K562 (cell line): ENCODE results near the gene HOXB13. TPM values are rescaled to one million over a fixed set of nuclear protein-coding genes. Genes with fewer than 3 reads are reported as not detected.

Experiments
- ATAC-seq: fragments of 200-7000 bp; cut with Tn5 transposase; 3 replicates; pipeline ENCODE4 v1.9.1; 2020; ENCODE audit warnings: moderate library complexity
- BruUV-seq: library from RNA; stranded (reverse); fragments of 400-500 nt; replicated peaks from 2 replicates; lab custom pipeline; 2021; lab: Mats Ljungman, UMichigan
- CTCF ChIA-PET: fragments of 300-600 bp; formaldehyde crosslinking; extraction: SDS; loops from one replicate; lab custom pipeline; 2021; ENCODE audit warnings: low intra/inter-chr PET ratio; lab: Yijun Ruan, JAX
- POLR2A ChIA-PET: fragments of 300-600, 350-650 bp; sonication (Branson Sonifier 250); formaldehyde crosslinking; extraction: SDS; loops from one replicate; lab custom pipeline; 2021; ENCODE audit warnings: antibody characterized with exemption, inconsistent platforms; lab: Yijun Ruan, JAX
- DNase-seq, 4 experiments: peaks; one replicate each; pipeline versions ENCODE4 v3.0.0 to v3.0.0-alpha.2; 2011 to 2018; ENCODE audit warnings: low spot score in 3 of 4, mixed read lengths in 3 of 4; ENCODE audit errors: extremely low read depth in 1 of 4
- FAIRE-seq: peaks from 2 replicates; lab custom pipeline; 2011; peaks lifted over from hg19 to GRCh38; lab: Jason Lieb, UNC
- H2AFZ ChIP-seq: 2 replicates; pipeline ENCODE4 v1.6.0; 2011; ENCODE audit warnings: low read depth, low read length, control low read depth, inconsistent platforms
- H3K27ac ChIP-seq: fragments of 200-600 bp; 3 replicates; pipeline ENCODE4 v1.8.0; 2011; ENCODE audit warnings: low read depth, mild to moderate bottlenecking, control low read depth, inconsistent platforms, low read length, moderate library complexity, mixed read lengths; ENCODE audit errors: extremely low read depth
- H3K27me3 ChIP-seq, 2 experiments: fragments of 300-600 bp in 1 of 2; 2 replicates in 1 of 2; 3 replicates in 1 of 2; pipeline versions ENCODE4 v1.6.0 to v1.8.0; 2011; ENCODE audit warnings: inconsistent platforms in 2 of 2, low read length in 2 of 2, mild to moderate bottlenecking in 1 of 2, mixed read lengths in 1 of 2, moderate library complexity in 1 of 2; ENCODE audit not compliant: control insufficient read depth in 2 of 2, insufficient read depth in 2 of 2
- H3K36me3 ChIP-seq: fragments of 300-600 bp; 3 replicates; pipeline ENCODE4 v1.8.0; 2011; ENCODE audit warnings: mild to moderate bottlenecking, low read length, inconsistent platforms; ENCODE audit not compliant: control insufficient read depth, insufficient read depth
- H3K4me1 ChIP-seq, 2 experiments: fragments of 200-600 bp in 1 of 2; replicated peaks in 1 of 2; 2 replicates in 1 of 2; 3 replicates in 1 of 2; pipeline versions ENCODE4 v1.5.1 to v1.8.0; 2011; ENCODE audit warnings: inconsistent platforms in 2 of 2, low read length in 2 of 2, mild to moderate bottlenecking in 1 of 2, mixed read lengths in 1 of 2, moderate library complexity in 1 of 2; ENCODE audit not compliant: control insufficient read depth in 2 of 2, insufficient read depth in 2 of 2
- H3K4me2 ChIP-seq: 2 replicates; pipeline ENCODE4 v1.6.1; 2011; ENCODE audit warnings: low read length, control low read depth, inconsistent platforms, mixed read lengths; ENCODE audit not compliant: insufficient read depth
- H3K4me3 ChIP-seq: fragments of 200-600 bp; sonication (generic), shearing (Covaris generic); 2 replicates; pipeline ENCODE4 v1.5.1; 2016; ENCODE audit warnings: control low read depth, inconsistent platforms
- H3K79me2 ChIP-seq: fragments of 200-600 bp; 3 replicates; pipeline ENCODE4 v1.8.0; 2011; ENCODE audit warnings: low read length, inconsistent platforms; ENCODE audit not compliant: control insufficient read depth, insufficient read depth
- H3K9ac ChIP-seq, 2 experiments: 2 replicates each; pipeline versions ENCODE4 v1.6.0 to v1.6.1; 2011; ENCODE audit warnings: low read depth in 2 of 2, low read length in 2 of 2, control low read depth in 1 of 2, inconsistent platforms in 1 of 2, mild to moderate bottlenecking in 1 of 2, mixed read lengths in 1 of 2; ENCODE audit not compliant: insufficient read depth in 1 of 2
- H3K9me1 ChIP-seq: one replicate; pipeline ENCODE4 v1.6.0; 2011; ENCODE audit warnings: inconsistent platforms, mild to moderate bottlenecking, low read length, moderate library complexity; ENCODE audit not compliant: control insufficient read depth, insufficient read depth
- H3K9me3 ChIP-seq: replicated peaks from 2 replicates; pipeline ENCODE4 v1.5.1; 2011; ENCODE audit warnings: low read depth, low read length, inconsistent platforms; ENCODE audit not compliant: control insufficient read depth, insufficient read depth
- H4K20me1 ChIP-seq: replicated peaks from 2 replicates; pipeline ENCODE4 v1.6.1; 2011; ENCODE audit warnings: low read length, inconsistent platforms, mixed read lengths; ENCODE audit not compliant: control insufficient read depth, insufficient read depth
- CBFA2T2 ChIP-seq: fragments of 450-650 bp; conservative IDR thresholded peaks from 2 replicates; pipeline ENCODE4 v1.6.1; 2017; ENCODE audit warnings: mild to moderate bottlenecking
- CBX8 ChIP-seq: fragments of 200-600 bp; sonication (generic); IDR thresholded peaks from 2 replicates; pipeline ENCODE4 v1.6.1; 2012; ENCODE audit warnings: borderline replicate concordance, mixed run types, low read depth, mild to moderate bottlenecking, moderate library complexity, mixed read lengths, low read length, control low read depth, inconsistent platforms; ENCODE audit not compliant: poor library complexity, severe bottlenecking; ENCODE audit errors: extremely low read depth
- CHD4 ChIP-seq: fragments of 200-600 bp; sonication (generic); IDR thresholded peaks from 3 replicates; pipeline ENCODE4 v1.6.1; 2012; ENCODE audit warnings: low read depth, mild to moderate bottlenecking, mixed read lengths, low read length, inconsistent platforms; ENCODE audit not compliant: insufficient read depth, insufficient replicate concordance, poor library complexity, severe bottlenecking
- MEF2D ChIP-seq: conservative IDR thresholded peaks from 2 replicates; pipeline ENCODE4 v1.6.1; 2016; ENCODE audit warnings: low read depth, missing genetic modification characterization, missing compliant biosample characterization
- NUFIP1 ChIP-seq: fragments of 450-650 bp; IDR thresholded peaks from 2 replicates; pipeline ENCODE4 v1.6.1; 2018; ENCODE audit not compliant: partially characterized antibody
- PPARD ChIP-seq: fragments of 250-450 bp; sonication (Bioruptor Pico); IDR thresholded peaks from 2 replicates; pipeline ENCODE4 v1.8.0; 2022; ENCODE audit warnings: inconsistent platforms, mild to moderate bottlenecking, moderate library complexity
- YBX1 ChIP-seq: fragments of 450-650 bp; IDR thresholded peaks from 2 replicates; pipeline ENCODE4 v1.7.1; 2016; ENCODE audit warnings: mild to moderate bottlenecking
- WGBS: fragments of 100-300 bp; shearing (Covaris generic); methylation state at CpG from one replicate; pipeline ENCODE4 v1.1.6; 2016; ENCODE audit warnings: low coverage, mixed read lengths; ENCODE audit not compliant: insufficient coverage; ENCODE audit errors: missing lambda C conversion rate; 5-methylcytosine and 5-hydroxymethylcytosine counted together
- in situ Hi-C: fragments of 300-500 bp; cut with MboI; formaldehyde crosslinking; loops from 4 replicates; pipeline ENCODE4 v1.15.0; 2018; ENCODE audit warnings: inconsistent platforms, mixed read lengths
- intact Hi-C: fragments of 100-400 bp; cut with micrococcal nuclease; formaldehyde crosslinking; loops from 2 replicates; pipeline ENCODE4 v1.14.2; 2022
- polyA plus RNA-seq, 8 experiments: library from polyadenylated mRNA; depleted of rRNA in 4 of 8; stranded (reverse) in 5 of 8; unstranded in 3 of 8; fragments of >200 nt; fragmentation: Nextera tagmentation in 2 of 8; fragmentation: Illumina TruSeq in 1 of 8; extraction: Ambion mirVana in 2 of 8; extraction: Trizol in 1 of 8; gene quantifications; 2 replicates each; pipeline versions ENCODE4 v1.2.1 to v1.2.3, GENCODE V29; 2011 to 2014; ENCODE audit warnings: inconsistent platforms in 1 of 8, missing spikeins in 1 of 8
- total RNA-seq, 7 experiments: library from RNA; depleted of rRNA in 6 of 7; stranded (reverse); fragments of >200 nt in 6 of 7; fragmentation: Illumina TruSeq in 2 of 7; extraction: Trizol in 2 of 7; gene quantifications; 2 replicates each; pipeline versions ENCODE4 v1.2.1 to v1.2.3, GENCODE V29; 2011 to 2021; ENCODE audit warnings: low replicate concordance in 1 of 7
- TF ChIP-seq, protein P1 (sequence below): fragments of 450-650 bp; formaldehyde crosslinking; IDR thresholded peaks from 2 replicates; pipeline ENCODE4 v1.4.0; 2020; ENCODE audit warnings: mild to moderate bottlenecking, mixed read lengths
- TF ChIP-seq, protein P2 (sequence below): sonication (generic); formaldehyde crosslinking; IDR thresholded peaks from 2 replicates; pipeline ENCODE4 v1.8.0; 2022; ENCODE audit warnings: missing genetic modification reagents, mild to moderate bottlenecking, borderline replicate concordance

HOXB13 gene
- total and polyA plus RNA-seq, 9 of the 15 experiments (the other 6 are each of a cell fraction or from before 2014, with no cell fraction given): not detected

DNA sequence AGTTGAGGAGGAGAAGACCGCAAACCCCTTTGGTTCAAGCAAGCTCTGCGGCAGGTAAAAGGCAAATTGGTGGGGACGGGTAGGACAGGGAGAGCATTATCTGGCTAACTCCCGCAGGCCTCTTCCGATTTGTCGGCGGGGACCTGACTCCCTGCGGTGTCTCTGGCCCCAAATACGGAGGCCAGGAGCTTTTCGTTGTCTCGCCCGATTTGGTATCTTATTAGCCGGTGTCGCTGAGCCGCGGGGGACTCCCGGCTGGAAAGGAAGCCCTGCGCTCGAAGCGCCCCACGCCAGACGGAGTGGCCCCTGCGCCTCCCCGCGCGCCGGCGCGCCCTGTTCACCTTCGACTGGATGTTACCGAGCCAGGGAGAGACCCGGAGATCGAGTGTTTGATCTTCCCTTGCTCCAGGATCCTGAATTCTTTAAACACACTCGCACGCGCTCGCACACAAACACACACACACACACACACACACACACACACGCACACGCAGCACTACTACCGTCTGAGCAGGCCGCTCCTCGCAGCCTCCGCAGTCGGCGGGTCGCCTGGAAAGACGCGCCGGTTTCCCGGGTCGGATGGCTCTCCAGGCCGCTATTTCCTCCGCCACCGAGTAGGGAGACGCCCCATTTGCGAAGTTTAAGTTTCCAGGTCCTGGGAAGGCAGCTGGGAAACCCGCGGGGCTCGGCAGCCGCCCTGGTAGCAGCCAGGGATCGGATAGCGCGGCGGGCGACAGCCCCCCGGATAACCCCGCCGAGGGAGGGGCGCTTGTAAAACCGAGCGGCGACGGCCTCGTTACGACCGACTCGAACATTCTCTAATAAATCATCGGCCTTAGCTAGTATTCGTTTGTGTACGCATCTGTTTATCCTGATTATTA is 9.5 kb downstream of the HOXB13 start:
- Histone ChIP-seq H2AFZ (no peak overlapping the region), H3K36me3 (no peaks in the 10 kb centered on the region), H4K20me1 (peaks cover 3% of the 10 kb centered on the region; the same call in 1 of the 2 replicates), H3K4me1 (peaks cover 0 to 16% of the 10 kb centered on the region in 2 experiments; a peak in 2 of 5 replicates), H3K79me2 (no peaks in the 10 kb centered on the region), H3K9ac (no peak overlapping the region), H3K4me2 (no peak overlapping the region), H3K9me1 (no peaks in the 10 kb centered on the region), H3K9me3 (no peaks in the 10 kb centered on the region), H3K4me3 (no peak overlapping the region), H3K27me3 (peaks cover 46 to 48% of the 10 kb centered on the region in 2 experiments), H3K27ac (no peak overlapping the region)
- POLR2A ChIA-PET: interaction anchor here (0.7 to 1.3 kb wide), 2 partner anchors 14 to 17 kb away, joined by 3 read pairs; no protein-coding TSS in a partner anchor
- intact Hi-C loops (no loop called here), in situ Hi-C loops (no loop called here)
- no TSS peak for BruUV-seq
- WGBS: 50% methylated on average over 60 of the region's 80 CpGs
- DNase-seq: no peak
- ATAC-seq: no peak
- CTCF ChIA-PET: no interaction called here
- FAIRE-seq: no peak
- TF ChIP-seq CBFA2T2 (no peak), CBX8 (peak; percentile 34)

DNA sequence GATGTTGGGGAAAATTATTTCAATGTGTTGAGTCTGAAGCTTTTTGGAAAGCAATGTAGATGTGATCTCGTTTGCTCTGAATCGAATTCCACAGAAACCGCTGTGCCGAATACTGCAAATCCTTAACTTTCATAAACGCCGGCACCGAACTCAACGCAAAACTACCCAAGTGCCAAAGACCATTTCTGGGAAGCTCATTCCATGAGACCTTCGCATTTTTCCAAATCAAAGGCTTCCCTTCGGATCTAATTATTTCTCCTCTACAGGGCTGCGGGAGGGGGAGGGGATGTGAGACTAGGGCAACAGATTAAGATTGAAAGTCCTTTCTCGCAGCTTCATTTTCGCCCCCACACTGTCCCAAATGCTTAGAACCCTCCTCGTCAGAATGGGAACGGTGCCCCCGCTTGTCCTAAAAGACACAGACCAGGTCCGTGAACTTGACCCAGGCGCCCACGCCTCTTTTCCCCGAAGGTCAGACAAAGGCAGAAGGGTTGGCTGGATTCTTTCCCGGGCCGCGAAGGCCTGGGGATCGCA is 10.3 kb downstream of the HOXB13 start:
- WGBS: 34% methylated on average over 22 of the region's 24 CpGs
- H3K4me2 ChIP-seq: no peak overlapping the region
- H3K27me3 ChIP-seq: peaks cover 42 to 49% of the 10 kb centered on the region in 2 experiments
- ChIA-PET CTCF (no interaction called here), POLR2A (interaction anchor here (0.7 to 1.3 kb wide), 2 partner anchors 13 to 18 kb away, joined by 3 to 4 read pairs; no protein-coding TSS in a partner anchor)
- H3K9ac ChIP-seq: no peak overlapping the region
- H3K79me2 ChIP-seq: no peaks in the 10 kb centered on the region
- H3K4me1 ChIP-seq: peaks cover 0 to 12% of the 10 kb centered on the region in 2 experiments; a peak in 1 of 5 replicates
- peaks cover 3% of the 10 kb centered on the region; the same call in 1 of the 2 replicates for H4K20me1 ChIP-seq
- in situ Hi-C loops: no loop called here
- no peaks in the 10 kb centered on the region for H3K36me3 ChIP-seq
- no peaks in the 10 kb centered on the region for H3K9me3 ChIP-seq
- FAIRE-seq: no peak
- no peak overlapping the region for H3K4me3 ChIP-seq
- DNase-seq: no peak
- H2AFZ ChIP-seq: no peak overlapping the region
- no peak overlapping the region for H3K27ac ChIP-seq
- no peak for ATAC-seq
- intact Hi-C loops: no loop called here
- no TSS peak for BruUV-seq
- H3K9me1 ChIP-seq: no peaks in the 10 kb centered on the region
- TF ChIP-seq, protein P1, sequence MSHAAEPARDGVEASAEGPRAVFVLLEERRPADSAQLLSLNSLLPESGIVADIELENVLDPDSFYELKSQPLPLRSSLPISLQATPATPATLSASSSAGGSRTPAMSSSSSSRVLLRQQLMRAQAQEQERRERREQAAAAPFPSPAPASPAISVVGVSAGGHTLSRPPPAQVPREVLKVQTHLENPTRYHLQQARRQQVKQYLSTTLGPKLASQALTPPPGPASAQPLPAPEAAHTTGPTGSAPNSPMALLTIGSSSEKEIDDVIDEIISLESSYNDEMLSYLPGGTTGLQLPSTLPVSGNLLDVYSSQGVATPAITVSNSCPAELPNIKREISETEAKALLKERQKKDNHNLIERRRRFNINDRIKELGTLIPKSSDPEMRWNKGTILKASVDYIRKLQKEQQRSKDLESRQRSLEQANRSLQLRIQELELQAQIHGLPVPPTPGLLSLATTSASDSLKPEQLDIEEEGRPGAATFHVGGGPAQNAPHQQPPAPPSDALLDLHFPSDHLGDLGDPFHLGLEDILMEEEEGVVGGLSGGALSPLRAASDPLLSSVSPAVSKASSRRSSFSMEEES (CRISPR knock-in tag): no peak
- TF ChIP-seq, protein P2, sequence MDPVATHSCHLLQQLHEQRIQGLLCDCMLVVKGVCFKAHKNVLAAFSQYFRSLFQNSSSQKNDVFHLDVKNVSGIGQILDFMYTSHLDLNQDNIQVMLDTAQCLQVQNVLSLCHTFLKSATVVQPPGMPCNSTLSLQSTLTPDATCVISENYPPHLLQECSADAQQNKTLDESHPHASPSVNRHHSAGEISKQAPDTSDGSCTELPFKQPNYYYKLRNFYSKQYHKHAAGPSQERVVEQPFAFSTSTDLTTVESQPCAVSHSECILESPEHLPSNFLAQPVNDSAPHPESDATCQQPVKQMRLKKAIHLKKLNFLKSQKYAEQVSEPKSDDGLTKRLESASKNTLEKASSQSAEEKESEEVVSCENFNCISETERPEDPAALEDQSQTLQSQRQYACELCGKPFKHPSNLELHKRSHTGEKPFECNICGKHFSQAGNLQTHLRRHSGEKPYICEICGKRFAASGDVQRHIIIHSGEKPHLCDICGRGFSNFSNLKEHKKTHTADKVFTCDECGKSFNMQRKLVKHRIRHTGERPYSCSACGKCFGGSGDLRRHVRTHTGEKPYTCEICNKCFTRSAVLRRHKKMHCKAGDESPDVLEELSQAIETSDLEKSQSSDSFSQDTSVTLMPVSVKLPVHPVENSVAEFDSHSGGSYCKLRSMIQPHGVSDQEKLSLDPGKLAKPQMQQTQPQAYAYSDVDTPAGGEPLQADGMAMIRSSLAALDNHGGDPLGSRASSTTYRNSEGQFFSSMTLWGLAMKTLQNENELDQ (CRISPR knock-in tag): no peak
- TF ChIP-seq MEF2D (tag) (no peak), PPARD (no peak), NUFIP1 (no peak), CHD4 (no peak), YBX1 (no peak)
